Stimulated activated CD4-positive, alpha-beta T cell treated with anti-CD3 and anti-CD28 coated beads, TNF-alpha, amount 100 ng/mL, for 48 hours (primary cell): ENCODE results near the gene NAGK.
"Not testable (repeated sequence)": the region's sequence is repeated elsewhere in the genome, so short reads cannot be mapped to it uniquely, and the experiment has no call there.

Source experiments
- DNase-seq, 3 donors: peaks; one replicate each; pipeline ENCODE4 v3.0.0-alpha.2; 2020; ENCODE audit warnings: low read depth in 3 of 3

NAGK gene

GRCh38 chr2:71068218-71069035, at the start of gene NAGK:
Gene NAGK, plus strand, starts transcription at chr2:71068648. Its CDS starts 36 bp downstream, at chr2:71068684.
- DNase-seq: peak; percentile 88 to 95 (median 92)

GRCh38 chr2:71019989-71020388, 48.5 kb upstream of the NAGK start:
- DNase-seq: not testable (repeated sequence)

- DNase-seq: not testable (repeated sequence)
These were observed 47.1 kb upstream of the NAGK start for GRCh38 chr2:71021394-71021793.

- DNase-seq: peak; percentile 50 to 66 (median 55)
These were observed 44.8 kb upstream of the NAGK start for GRCh38 chr2:71023553-71024243.

- not testable (repeated sequence) for DNase-seq
These were observed 32.2 kb upstream of the NAGK start for GRCh38 chr2:71036296-71036695.

GRCh38 chr2:71042287-71042686, 26.2 kb upstream of the NAGK start:
- DNase-seq: no peak

- no peak for DNase-seq
These were observed 24.7 kb upstream of the NAGK start for GRCh38 chr2:71043531-71044407.

GRCh38 chr2:71045151-71045550, 23.3 kb upstream of the NAGK start:
- no peak for DNase-seq

- no peak for DNase-seq
These were observed 22.4 kb upstream of the NAGK start for GRCh38 chr2:71045865-71046548.

- no peak for DNase-seq
These were observed 20.4 kb upstream of the NAGK start for GRCh38 chr2:71048096-71048495.

- DNase-seq: peak; percentile 25 to 41 (median 37)
These were observed 18.6 kb upstream of the NAGK start for GRCh38 chr2:71049704-71050360.

GRCh38 chr2:71055206-71055740, 13.2 kb upstream of the NAGK start:
- not testable (repeated sequence) for DNase-seq

- DNase-seq: no peak
These were observed 8.2 kb upstream of the NAGK start for GRCh38 chr2:71060211-71060610.

GRCh38 chr2:71060871-71061270, 7.6 kb upstream of the NAGK start:
- no peak for DNase-seq

- no peak for DNase-seq
These were observed 5.2 kb upstream of the NAGK start for GRCh38 chr2:71063216-71063615.

GRCh38 chr2:71064110-71064611, 4.3 kb upstream of the NAGK start:
- no peak for DNase-seq

GRCh38 chr2:71064754-71065621, 3.5 kb upstream of the NAGK start:
- no peak for DNase-seq

- no peak for DNase-seq
These were observed 1.6 kb upstream of the NAGK start for GRCh38 chr2:71066856-71067255.

- DNase-seq: no peak
These were observed 756 bp upstream of the NAGK start for GRCh38 chr2:71067567-71068217.
